Breast epithelium (tissue), 3 donors: Measurements from ENCODE around the gene PKIB.

ENCODE experiments used
- POLR2A ChIP-seq: fragments of 450-650 bp; IDR thresholded peaks from one replicate; pipeline ENCODE4 v1.6.1; 2016; ENCODE audit warnings: antibody characterized with exemption, mild to moderate bottlenecking, moderate library complexity
- TF ChIP-seq, protein P1 (sequence below), 3 donors: fragments of 450-650 bp; IDR thresholded peaks; one replicate each; pipeline ENCODE4 v1.5.1; 2016 to 2017; ENCODE audit warnings: antibody characterized with exemption in 3 of 3, mild to moderate bottlenecking in 3 of 3, moderate library complexity in 3 of 3

DNA sequence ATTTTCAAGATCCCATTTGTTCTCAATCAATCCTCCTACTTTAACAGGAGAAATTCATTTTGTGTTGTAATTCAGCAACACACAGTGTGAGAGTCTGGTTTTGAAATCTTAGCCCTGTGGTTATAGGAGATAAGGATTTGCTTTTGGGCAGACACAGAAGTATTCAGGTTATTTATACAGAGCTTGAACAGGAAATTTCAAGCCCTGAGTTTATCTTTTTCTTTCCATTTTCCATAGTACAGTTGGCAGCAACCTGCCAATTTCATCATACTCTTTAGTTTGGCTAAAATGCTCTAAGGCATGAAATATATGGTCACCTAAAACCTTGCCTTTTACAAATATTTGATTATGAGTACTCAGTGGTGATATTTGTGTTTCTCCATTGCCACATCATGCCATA, 41.4 kb downstream of the PKIB start:
- TF ChIP-seq, protein P1, sequence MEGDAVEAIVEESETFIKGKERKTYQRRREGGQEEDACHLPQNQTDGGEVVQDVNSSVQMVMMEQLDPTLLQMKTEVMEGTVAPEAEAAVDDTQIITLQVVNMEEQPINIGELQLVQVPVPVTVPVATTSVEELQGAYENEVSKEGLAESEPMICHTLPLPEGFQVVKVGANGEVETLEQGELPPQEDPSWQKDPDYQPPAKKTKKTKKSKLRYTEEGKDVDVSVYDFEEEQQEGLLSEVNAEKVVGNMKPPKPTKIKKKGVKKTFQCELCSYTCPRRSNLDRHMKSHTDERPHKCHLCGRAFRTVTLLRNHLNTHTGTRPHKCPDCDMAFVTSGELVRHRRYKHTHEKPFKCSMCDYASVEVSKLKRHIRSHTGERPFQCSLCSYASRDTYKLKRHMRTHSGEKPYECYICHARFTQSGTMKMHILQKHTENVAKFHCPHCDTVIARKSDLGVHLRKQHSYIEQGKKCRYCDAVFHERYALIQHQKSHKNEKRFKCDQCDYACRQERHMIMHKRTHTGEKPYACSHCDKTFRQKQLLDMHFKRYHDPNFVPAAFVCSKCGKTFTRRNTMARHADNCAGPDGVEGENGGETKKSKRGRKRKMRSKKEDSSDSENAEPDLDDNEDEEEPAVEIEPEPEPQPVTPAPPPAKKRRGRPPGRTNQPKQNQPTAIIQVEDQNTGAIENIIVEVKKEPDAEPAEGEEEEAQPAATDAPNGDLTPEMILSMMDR (IDR thresholded peaks at IDR 0.05) = no peak
- TF ChIP-seq POLR2A = no peak
